ENCODE data around the gene AWAT2.

DNA sequence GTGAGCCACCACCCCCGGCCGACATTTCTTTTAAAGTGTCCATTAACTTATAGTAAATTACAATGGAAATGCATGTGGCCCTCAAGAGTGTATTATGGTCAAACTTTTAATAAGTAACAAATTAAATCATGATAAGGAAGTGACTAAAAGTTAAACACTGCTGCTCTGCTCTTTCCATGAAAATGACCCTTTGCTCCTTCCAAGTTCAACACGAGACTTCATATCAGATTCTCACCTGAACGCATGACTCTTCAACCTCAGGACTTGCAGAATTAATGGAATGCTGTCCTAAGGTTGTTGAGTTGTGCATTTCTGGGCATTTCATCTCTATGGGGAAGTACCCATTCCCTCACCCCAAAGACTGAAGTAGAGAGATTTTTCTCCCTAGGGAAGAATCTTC is 27.1 kb downstream of the AWAT2 start:
- no peak for TF ChIP-seq CTCF (IDR thresholded peaks at IDR 0.05)
- no peak for TF ChIP-seq EZH2 (IDR thresholded peaks at IDR 0.05; ENCODE audit: borderline replicate concordance, insufficient read depth, low read depth, low read length, poor library complexity, severe bottlenecking)
